Activated CD4-positive, alpha-beta memory T cell treated with anti-CD3 and anti-CD28 coated beads, Interleukin-2, amount 10 ng/mL, durations not matched to agents 7 days and 5 days (primary cell): ENCODE data around the gene C16orf46. TPM values are rescaled to one million over a fixed set of nuclear protein-coding genes. Genes with fewer than 3 reads are reported as not detected.
A peak's percentile ranks its signal among the peaks of the same experiment; 100 is the strongest.

Source experiments
- CTCF ChIA-PET: fragments of 350-600 bp; sonication (Branson Sonifier 250); formaldehyde crosslinking; loops from one replicate; lab custom pipeline; 2021; ENCODE audit warnings: antibody characterized with exemption, inconsistent platforms; lab: Charles Lee
- POLR2A ChIA-PET: fragments of 350-600 bp; sonication (Branson Sonifier 250); formaldehyde crosslinking; loops from one replicate; lab custom pipeline; 2021; ENCODE audit warnings: antibody characterized with exemption; lab: Charles Lee
- DNase-seq: peaks from one replicate; pipeline ENCODE4 v3.0.0-alpha.2; 2020
- H3K27ac Mint-ChIP-seq: one replicate; pipeline ENCODE4 v1.8.0; 2021; ENCODE audit warnings: mild to moderate bottlenecking, mixed read lengths
- H3K27me3 Mint-ChIP-seq: one replicate; pipeline ENCODE4 v1.8.0; 2021; ENCODE audit warnings: mixed read lengths
- H3K36me3 Mint-ChIP-seq: one replicate; pipeline ENCODE4 v1.8.0; 2021; ENCODE audit warnings: low read depth, mixed read lengths
- H3K4me1 Mint-ChIP-seq: one replicate; pipeline ENCODE4 v1.8.0; 2021; ENCODE audit warnings: mixed read lengths
- H3K4me3 Mint-ChIP-seq: one replicate; pipeline ENCODE4 v1.8.0; 2021; ENCODE audit warnings: mild to moderate bottlenecking, mixed read lengths
- H3K9me3 Mint-ChIP-seq: one replicate; pipeline ENCODE4 v1.8.0; 2021; ENCODE audit warnings: mixed read lengths
- total RNA-seq, 2 experiments: library from RNA; stranded (reverse); gene quantifications; one replicate each; pipeline ENCODE4 v1.2.3, GENCODE V29; 2021

Gene C16orf46
- total RNA-seq, 2 experiments from 2014 or later = 0.73 TPM; not detected in 1

GRCh38 chr16:81097230-81097629 lies 20.2 kb upstream of the C16orf46 start:
- Mint-ChIP-seq H3K9me3 (no peaks in the 10 kb centered on the region), H3K4me3 (no peak overlapping the region), H3K27ac (no peak overlapping the region), H3K36me3 (no peaks in the 10 kb centered on the region), H3K4me1 (peaks cover 20% of the 10 kb centered on the region), H3K27me3 (no peaks in the 10 kb centered on the region)
- POLR2A ChIA-PET = no interaction called here
- DNase-seq = no peak
- CTCF ChIA-PET = no interaction called here

GRCh38 chr16:81096715-81097208 lies 19.7 kb upstream of the C16orf46 start:
- Mint-ChIP-seq H3K4me1 (peaks cover 24% of the 10 kb centered on the region), H3K4me3 (peak overlapping the region; percentile 69), H3K9me3 (no peaks in the 10 kb centered on the region), H3K36me3 (no peaks in the 10 kb centered on the region), H3K27ac (no peak overlapping the region), H3K27me3 (no peaks in the 10 kb centered on the region)
- CTCF ChIA-PET = no interaction called here
- POLR2A ChIA-PET = no interaction called here
- DNase-seq = no peak

- Mint-ChIP-seq H3K27ac (no peak within 1 kb of the TSS), H3K4me3 (peak within 1 kb of the TSS; percentile 75), H3K4me1 (peaks cover 24% of the 10 kb centered on the region), H3K36me3 (no peaks in the 10 kb centered on the region), H3K27me3 (no peaks in the 10 kb centered on the region), H3K9me3 (no peaks in the 10 kb centered on the region)
- POLR2A ChIA-PET = interaction anchor here (1.2 kb wide), 1 partner anchor 18 kb away, joined by 4 read pairs; no protein-coding TSS in a partner anchor
- peak; percentile 98 for DNase-seq
- CTCF ChIA-PET = no interaction called here
Observed at GRCh38 chr16:81095953-81096714, 19.1 kb upstream of the C16orf46 start, which contains the start of gene GCSH. Gene GCSH (minus strand): TSS chr16:81096395. CDS start chr16:81096278, 117 bp downstream.

- Mint-ChIP-seq H3K4me3 (peak overlapping the region; percentile 75), H3K36me3 (no peaks in the 10 kb centered on the region), H3K27me3 (no peaks in the 10 kb centered on the region), H3K27ac (no peak overlapping the region), H3K4me1 (peaks cover 24% of the 10 kb centered on the region), H3K9me3 (no peaks in the 10 kb centered on the region)
- DNase-seq = no peak
- POLR2A ChIA-PET = interaction anchor here (1.2 kb wide), 1 partner anchor 18 kb away, joined by 4 read pairs; no protein-coding TSS in a partner anchor
- CTCF ChIA-PET = interaction anchor here (1.1 to 1.9 kb wide), 2 partner anchors 16 to 60 kb away, joined by 5 to 6 read pairs; partner anchors contain the start of gene ATMIN
Observed at GRCh38 chr16:81095653-81095952, 18.6 kb upstream of the C16orf46 start.

- Mint-ChIP-seq H3K27me3 (no peaks in the 10 kb centered on the region), H3K27ac (no peak overlapping the region), H3K9me3 (no peaks in the 10 kb centered on the region), H3K4me3 (peak overlapping the region; percentile 75), H3K36me3 (peaks cover under 1% of the 10 kb centered on the region), H3K4me1 (peaks cover 25% of the 10 kb centered on the region)
- CTCF ChIA-PET = interaction anchor here (1.1 to 1.9 kb wide), 2 partner anchors 15 to 59 kb away, joined by 5 to 6 read pairs; partner anchors contain the start of gene ATMIN
- POLR2A ChIA-PET = interaction anchor here (1.2 kb wide), 1 partner anchor 17 kb away, joined by 4 read pairs; no protein-coding TSS in a partner anchor
- DNase-seq = no peak
Observed at GRCh38 chr16:81094771-81095251, 17.8 kb upstream of the C16orf46 start.

GRCh38 chr16:81088836-81089235 lies 11.8 kb upstream of the C16orf46 start:
- Mint-ChIP-seq H3K9me3 (no peaks in the 10 kb centered on the region), H3K4me3 (no peak overlapping the region), H3K27ac (no peak overlapping the region), H3K36me3 (peaks cover 3% of the 10 kb centered on the region), H3K4me1 (peaks cover 9% of the 10 kb centered on the region), H3K27me3 (no peaks in the 10 kb centered on the region)
- DNase-seq = no peak
- ChIA-PET POLR2A (no interaction called here), CTCF (no interaction called here)

- Mint-ChIP-seq H3K9me3 (no peaks in the 10 kb centered on the region), H3K36me3 (no peaks in the 10 kb centered on the region), H3K4me3 (no peak overlapping the region), H3K27me3 (no peaks in the 10 kb centered on the region), H3K27ac (no peak overlapping the region), H3K4me1 (peaks cover 7% of the 10 kb centered on the region)
- CTCF ChIA-PET = no interaction called here
- DNase-seq = no peak
- POLR2A ChIA-PET = no interaction called here
Observed at GRCh38 chr16:81081014-81081413, 4.0 kb upstream of the C16orf46 start.

- DNase-seq = no peak
- Mint-ChIP-seq H3K4me3 (no peak overlapping the region), H3K27me3 (no peaks in the 10 kb centered on the region), H3K36me3 (no peaks in the 10 kb centered on the region), H3K27ac (no peak overlapping the region), H3K9me3 (no peaks in the 10 kb centered on the region), H3K4me1 (peaks cover 12% of the 10 kb centered on the region)
- POLR2A ChIA-PET = interaction anchor here (0.7 kb wide), 1 partner anchor 44 kb away, joined by 3 read pairs; the partner anchor contains the start of gene ATMIN
- CTCF ChIA-PET = interaction anchor here (1.0 to 1.2 kb wide), 2 partner anchors 15 to 43 kb away, joined by 3 to 6 read pairs; no protein-coding TSS in a partner anchor
Observed at GRCh38 chr16:81080233-81080632, 3.2 kb upstream of the C16orf46 start.

- Mint-ChIP-seq H3K9me3 (no peaks in the 10 kb centered on the region), H3K27me3 (peaks cover 2% of the 10 kb centered on the region), H3K27ac (no peak overlapping the region), H3K36me3 (no peaks in the 10 kb centered on the region), H3K4me1 (peaks cover 25% of the 10 kb centered on the region), H3K4me3 (no peak overlapping the region)
- peak; percentile 92 for DNase-seq
- ChIA-PET POLR2A (interaction anchor here (0.6 to 3.6 kb wide), 8 partner anchors 10 to 238 kb away, joined by 3 to 22 read pairs (median 5); partner anchors contain the start of genes ATMIN, CENPN, CMC2 and GAN), CTCF (interaction anchor here (0.8 to 6.5 kb wide), 6 partner anchors 9 to 238 kb away, joined by 3 to 63 read pairs (median 4); partner anchors contain the start of genes ATMIN and GAN)
Observed at GRCh38 chr16:81076566-81077075, 417 bp downstream of the C16orf46 start.

- POLR2A ChIA-PET = interaction anchor here (1.1 kb wide), 1 partner anchor 88 kb away, joined by 3 read pairs; no protein-coding TSS in a partner anchor
- peaks cover 25% of the 10 kb centered on the region for H3K4me1 Mint-ChIP-seq
- DNase-seq = no peak
- CTCF ChIA-PET = interaction anchor here (1.5 to 6.5 kb wide), 2 partner anchors 38 to 42 kb away, joined by 4 to 63 read pairs; partner anchors contain the start of gene ATMIN
- no peak overlapping the region for H3K4me3 Mint-ChIP-seq
- no peaks in the 10 kb centered on the region for H3K9me3 Mint-ChIP-seq
- H3K27ac Mint-ChIP-seq = no peak overlapping the region
- H3K27me3 Mint-ChIP-seq = peaks cover 2% of the 10 kb centered on the region
- no peaks in the 10 kb centered on the region for H3K36me3 Mint-ChIP-seq
Observed at GRCh38 chr16:81073560-81074330, 3.3 kb downstream of the C16orf46 start.

- Mint-ChIP-seq H3K4me1 (peaks cover 23% of the 10 kb centered on the region), H3K27ac (no peak overlapping the region), H3K4me3 (no peak overlapping the region), H3K27me3 (peaks cover 2% of the 10 kb centered on the region), H3K36me3 (no peaks in the 10 kb centered on the region), H3K9me3 (no peaks in the 10 kb centered on the region)
- DNase-seq = no peak
- CTCF ChIA-PET = interaction anchor here (0.7 kb wide), 1 partner anchor 74 kb away, joined by 5 read pairs; no protein-coding TSS in a partner anchor
- POLR2A ChIA-PET = interaction anchor here (1.0 kb wide), 1 partner anchor 57 kb away, joined by 4 read pairs; no protein-coding TSS in a partner anchor
Observed at GRCh38 chr16:81071805-81072204, 5.2 kb downstream of the C16orf46 start.

GRCh38 chr16:81070979-81071378 lies 6.1 kb downstream of the C16orf46 start:
- CTCF ChIA-PET = interaction anchor here (1.5 kb wide), 1 partner anchor 35 kb away, joined by 5 read pairs; the partner anchor contains the start of gene ATMIN
- POLR2A ChIA-PET = no interaction called here
- Mint-ChIP-seq H3K36me3 (no peaks in the 10 kb centered on the region), H3K9me3 (no peaks in the 10 kb centered on the region), H3K27me3 (peaks cover 2% of the 10 kb centered on the region), H3K4me1 (peaks cover 22% of the 10 kb centered on the region), H3K27ac (no peak overlapping the region), H3K4me3 (no peak overlapping the region)
- DNase-seq = no peak
